ENCODE measurements around the gene KLRC4. TPM values are rescaled to one million over a fixed set of nuclear protein-coding genes. Genes with fewer than 3 reads are reported as not detected.
"Not testable (repeated sequence)": the region's sequence is repeated elsewhere in the genome, so short reads cannot be mapped to it uniquely, and the experiment has no call there.

The KLRC4 gene, protein sequence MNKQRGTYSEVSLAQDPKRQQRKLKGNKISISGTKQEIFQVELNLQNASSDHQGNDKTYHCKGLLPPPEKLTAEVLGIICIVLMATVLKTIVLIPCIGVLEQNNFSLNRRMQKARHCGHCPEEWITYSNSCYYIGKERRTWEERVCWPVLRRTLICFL
- not detected in 2 replicates for total RNA-seq

DNA sequence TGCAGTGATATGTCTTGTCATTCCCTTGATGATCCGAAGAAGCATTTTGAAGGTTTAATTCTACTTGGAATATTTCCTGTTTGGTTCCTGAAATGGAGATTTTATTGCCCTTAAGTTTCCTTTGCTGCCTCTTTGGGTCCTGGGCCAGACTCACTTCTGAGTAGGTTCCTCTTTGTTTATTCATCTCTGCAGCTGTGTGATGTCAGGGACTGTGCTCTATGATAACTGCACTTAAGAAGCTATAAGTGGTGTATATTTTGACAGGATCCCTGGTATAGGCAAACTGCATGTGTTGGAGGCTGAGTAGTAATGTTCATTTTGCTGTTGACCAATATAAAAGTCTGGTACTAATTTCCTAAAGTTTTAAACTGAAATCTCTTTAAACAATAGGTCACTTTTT, at the start of gene KLRC4:
KLRC4 (minus strand) TSS at position 366 of the 400 bp plus-strand sequence; CDS start at position 184, 182 bp downstream.
- intact Hi-C loops (cut with micrococcal nuclease), result no loop called here
- Mint-ChIP-seq H3K9me3 (no peaks in the 10 kb centered on the region), H3K36me3 (ENCODE audit: low read depth) (no peaks in the 10 kb centered on the region), H3K27me3 (peaks cover 21% of the 10 kb centered on the region), H3K27ac (no peak within 1 kb of the TSS), H3K4me1 (no peaks in the 10 kb centered on the region), H3K4me3 (no peak within 1 kb of the TSS)
- DNase-seq, result no peak

GRCh38 chr12:10457760-10458159, 48.2 kb upstream of the KLRC4 start:
- Mint-ChIP-seq H3K27me3 (peaks cover 3% of the 10 kb centered on the region), H3K36me3 (ENCODE audit: low read depth) (no peaks in the 10 kb centered on the region), H3K27ac (no peak overlapping the region), H3K9me3 (peaks cover 33% of the 10 kb centered on the region), H3K4me3 (no peak overlapping the region), H3K4me1 (no peaks in the 10 kb centered on the region)
- DNase-seq, result no peak
- intact Hi-C loops (cut with micrococcal nuclease), result no loop called here

DNA sequence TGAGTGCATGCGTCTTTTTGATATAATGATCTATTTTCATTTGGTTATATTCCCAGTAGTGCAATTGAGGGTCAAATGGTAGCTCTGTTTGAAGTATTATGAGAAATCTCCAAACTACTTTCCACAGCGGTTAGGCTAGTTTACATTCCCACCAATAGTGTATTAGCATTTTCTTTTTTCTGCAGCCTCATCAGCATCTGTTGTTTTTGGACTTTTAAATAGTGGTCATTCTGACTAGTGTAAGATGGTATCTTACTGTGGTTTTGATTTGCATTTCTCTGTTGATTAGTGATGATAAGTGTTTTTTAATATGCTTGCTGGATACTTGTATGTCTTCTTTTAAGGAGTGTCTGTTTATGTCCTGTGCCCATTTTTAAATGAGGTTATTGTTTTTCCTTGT, 47.3 kb upstream of the KLRC4 start:
- H3K36me3 Mint-ChIP-seq (ENCODE audit: low read depth), result no peaks in the 10 kb centered on the region

DNA sequence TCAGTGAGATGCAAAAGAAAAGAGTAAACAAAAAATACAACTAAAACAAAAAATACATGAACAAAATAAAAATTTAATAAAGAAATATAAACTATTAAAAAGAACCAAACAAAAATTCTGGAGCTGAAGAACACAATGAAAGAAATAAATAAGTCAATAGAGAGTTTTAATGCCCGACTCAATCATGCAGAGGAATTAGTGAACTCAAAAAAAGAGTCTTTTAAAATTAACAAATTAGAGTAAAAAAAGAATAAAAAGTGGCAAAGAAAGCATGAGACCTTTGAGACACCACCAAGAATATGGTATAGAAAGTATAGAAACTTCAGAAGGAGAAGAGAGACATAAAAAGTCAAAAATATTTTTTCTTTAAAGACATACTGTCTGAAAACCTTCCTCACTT, 46.2 kb upstream of the KLRC4 start:
- no peak overlapping the region for H3K4me3 Mint-ChIP-seq
- H3K27ac Mint-ChIP-seq, result no peak overlapping the region
- H3K27me3 Mint-ChIP-seq, result peaks cover 2% of the 10 kb centered on the region
- peaks cover 21% of the 10 kb centered on the region for H3K9me3 Mint-ChIP-seq
- H3K36me3 Mint-ChIP-seq (ENCODE audit: low read depth), result no peaks in the 10 kb centered on the region
- DNase-seq, result no peak
- intact Hi-C loops (cut with micrococcal nuclease), result no loop called here
- H3K4me1 Mint-ChIP-seq, result no peaks in the 10 kb centered on the region

More for the DNA sequence above, 47.3 kb upstream of the KLRC4 start:
- Mint-ChIP-seq H3K4me3 (no peak overlapping the region), H3K4me1 (no peaks in the 10 kb centered on the region), H3K27me3 (peaks cover 2% of the 10 kb centered on the region), H3K27ac (no peak overlapping the region), H3K9me3 (peaks cover 24% of the 10 kb centered on the region)
- intact Hi-C loops (cut with micrococcal nuclease), result no loop called here
- DNase-seq, result no peak

DNA sequence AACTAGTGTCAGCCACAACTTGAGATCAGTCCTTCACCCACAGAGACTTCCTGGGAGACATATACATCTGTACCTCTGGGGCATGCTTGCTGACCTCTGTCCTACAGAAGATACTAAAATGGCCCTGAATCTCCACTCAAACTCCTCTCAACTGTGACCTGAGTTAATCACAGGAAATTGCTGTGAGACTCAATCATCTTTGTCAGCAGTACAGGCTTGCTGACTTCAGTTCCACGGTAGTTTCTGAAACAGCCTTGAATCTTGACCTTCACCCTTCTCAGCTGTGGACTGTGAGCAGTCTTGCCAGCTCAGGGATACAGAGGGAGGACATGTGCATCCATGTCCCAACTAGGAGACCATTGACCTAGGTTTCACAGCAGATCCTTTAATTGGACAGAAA, 45.0 kb upstream of the KLRC4 start:
- DNase-seq, result no peak
- Mint-ChIP-seq H3K36me3 (ENCODE audit: low read depth) (no peaks in the 10 kb centered on the region), H3K27me3 (no peaks in the 10 kb centered on the region), H3K27ac (no peak overlapping the region), H3K4me1 (no peaks in the 10 kb centered on the region), H3K9me3 (peaks cover 17% of the 10 kb centered on the region), H3K4me3 (no peak overlapping the region)
- intact Hi-C loops (cut with micrococcal nuclease), result no loop called here

DNA sequence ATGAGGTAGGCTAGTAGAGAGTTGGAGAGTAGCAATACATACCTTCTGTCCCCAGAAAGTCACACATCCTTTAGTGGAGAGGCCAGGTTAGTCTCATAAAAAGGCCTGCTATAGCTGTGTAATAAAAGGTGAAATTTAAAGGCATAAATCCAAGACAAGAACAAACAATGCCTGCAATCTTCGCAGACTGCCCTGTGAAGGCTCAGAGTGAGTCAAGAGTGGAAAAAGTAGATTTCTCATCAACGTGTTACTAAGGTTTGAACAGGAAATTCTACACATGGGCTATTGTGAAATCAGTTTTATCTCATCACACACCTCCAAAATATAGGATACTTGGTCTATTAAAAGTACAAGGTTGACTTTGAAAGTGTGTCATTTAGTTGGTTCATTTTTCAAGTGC, 43.6 kb upstream of the KLRC4 start, which contains the start of gene KLRC1:
KLRC1 (minus strand) TSS at position 222 of the 400 bp plus-strand sequence. CDS start 2,221 bp downstream, outside the sequence.
- H3K27me3 Mint-ChIP-seq, result no peaks in the 10 kb centered on the region

GRCh38 chr12:10448236-10448635, 38.7 kb upstream of the KLRC4 start:
- Mint-ChIP-seq H3K9me3 (no peaks in the 10 kb centered on the region), H3K27me3 (no peaks in the 10 kb centered on the region), H3K4me3 (no peak overlapping the region), H3K36me3 (ENCODE audit: low read depth) (no peaks in the 10 kb centered on the region), H3K27ac (no peak overlapping the region), H3K4me1 (no peaks in the 10 kb centered on the region)
- no peak for DNase-seq
- intact Hi-C loops (cut with micrococcal nuclease), result no loop called here

More for the DNA sequence above, 43.6 kb upstream of the KLRC4 start, which contains the start of gene KLRC1:
- Mint-ChIP-seq H3K4me1 (no peaks in the 10 kb centered on the region), H3K27ac (no peak within 1 kb of the TSS), H3K9me3 (peaks cover 17% of the 10 kb centered on the region), H3K36me3 (ENCODE audit: low read depth) (no peaks in the 10 kb centered on the region), H3K4me3 (no peak within 1 kb of the TSS)
- DNase-seq, result no peak
- intact Hi-C loops (cut with micrococcal nuclease), result no loop called here

GRCh38 chr12:10446052-10446451, 36.5 kb upstream of the KLRC4 start:
- DNase-seq; H3K36me3 Mint-ChIP-seq (ENCODE audit: low read depth); intact Hi-C loops (cut with micrococcal nuclease); H3K4me3 Mint-ChIP-seq; H3K4me1 Mint-ChIP-seq; H3K9me3 Mint-ChIP-seq; H3K27me3 Mint-ChIP-seq; H3K27ac Mint-ChIP-seq: not testable (repeated sequence)

DNA sequence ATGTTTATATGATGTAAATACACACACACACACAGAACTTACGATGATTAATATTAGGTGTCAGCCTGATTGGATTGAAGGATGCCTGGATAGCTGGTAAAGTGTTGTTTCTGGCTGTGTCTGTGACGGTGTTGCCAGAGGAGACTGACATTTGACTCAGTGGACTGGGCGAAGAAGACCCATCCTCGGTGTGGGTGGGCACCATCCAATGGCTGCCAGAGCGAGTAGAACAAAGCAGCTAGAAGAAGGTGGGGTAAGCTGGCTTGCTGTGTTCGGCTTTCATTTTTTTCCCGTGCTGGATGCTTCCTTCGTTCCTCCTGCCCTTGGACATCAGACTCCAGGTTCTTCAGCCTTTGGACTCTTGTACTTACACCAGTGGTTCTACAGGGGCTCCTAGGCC, 31.6 kb upstream of the KLRC4 start:
- H3K9me3 Mint-ChIP-seq; intact Hi-C loops (cut with micrococcal nuclease); H3K4me3 Mint-ChIP-seq: not testable (repeated sequence)

DNA sequence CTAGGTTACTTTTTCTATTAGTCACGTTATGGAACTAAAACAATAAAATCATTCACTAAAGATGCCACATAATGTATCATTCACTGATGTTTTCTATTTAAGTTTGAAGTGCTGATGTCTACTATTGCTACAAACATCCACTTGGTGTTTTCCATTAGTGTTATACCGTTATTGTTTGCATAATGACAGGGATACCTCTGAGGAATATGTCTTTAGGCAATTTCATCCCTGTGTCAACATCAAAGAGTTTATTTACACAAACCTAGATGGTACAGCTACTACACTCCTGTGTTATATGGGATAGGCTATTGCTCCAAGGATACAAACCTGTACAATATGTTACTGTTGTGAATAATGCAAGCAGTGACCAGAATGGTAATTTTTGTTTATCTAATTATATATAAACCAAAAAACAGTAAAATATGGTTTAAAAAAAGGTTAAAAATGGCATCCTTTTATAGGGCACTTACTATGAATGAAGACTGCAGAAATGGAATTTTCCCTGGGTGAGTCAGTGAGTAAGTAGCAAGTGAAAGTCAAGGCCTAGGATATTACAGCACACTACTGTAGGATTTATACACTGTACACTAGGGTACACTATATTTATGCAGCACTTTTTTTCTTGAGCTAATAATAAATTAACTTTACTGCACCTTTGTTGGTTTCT, 30.2 kb upstream of the KLRC4 start:
- H3K9me3 Mint-ChIP-seq; DNase-seq; H3K27ac Mint-ChIP-seq; H3K27me3 Mint-ChIP-seq; H3K4me3 Mint-ChIP-seq; H3K4me1 Mint-ChIP-seq; H3K36me3 Mint-ChIP-seq (ENCODE audit: low read depth); intact Hi-C loops (cut with micrococcal nuclease): not testable (repeated sequence)

More for the DNA sequence above, 31.6 kb upstream of the KLRC4 start:
- H3K27ac Mint-ChIP-seq; H3K4me1 Mint-ChIP-seq; DNase-seq; H3K27me3 Mint-ChIP-seq; H3K36me3 Mint-ChIP-seq (ENCODE audit: low read depth): not testable (repeated sequence)

DNA sequence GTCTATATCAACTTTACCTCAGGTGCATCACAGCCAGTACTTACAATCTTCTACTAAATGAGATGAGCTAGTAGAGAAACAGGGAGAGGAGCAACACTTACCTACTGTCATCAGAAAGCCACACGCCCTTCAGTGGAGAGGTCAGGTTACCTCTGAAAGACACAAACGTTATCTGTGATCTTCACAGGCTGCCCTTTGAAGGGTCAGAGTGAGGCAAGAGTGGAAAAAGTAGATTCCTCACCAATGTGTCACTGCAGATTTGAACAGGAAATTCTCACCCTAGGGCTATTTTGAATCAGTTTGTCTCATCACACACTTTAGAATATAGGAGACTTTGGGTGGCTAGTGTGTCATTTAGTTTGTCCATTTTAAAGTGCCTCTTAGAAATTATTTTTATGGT, 28.0 kb upstream of the KLRC4 start:
- H3K4me3 Mint-ChIP-seq; H3K27ac Mint-ChIP-seq; DNase-seq; H3K9me3 Mint-ChIP-seq; H3K36me3 Mint-ChIP-seq (ENCODE audit: low read depth); H3K27me3 Mint-ChIP-seq; intact Hi-C loops (cut with micrococcal nuclease); H3K4me1 Mint-ChIP-seq: not testable (repeated sequence)

DNA sequence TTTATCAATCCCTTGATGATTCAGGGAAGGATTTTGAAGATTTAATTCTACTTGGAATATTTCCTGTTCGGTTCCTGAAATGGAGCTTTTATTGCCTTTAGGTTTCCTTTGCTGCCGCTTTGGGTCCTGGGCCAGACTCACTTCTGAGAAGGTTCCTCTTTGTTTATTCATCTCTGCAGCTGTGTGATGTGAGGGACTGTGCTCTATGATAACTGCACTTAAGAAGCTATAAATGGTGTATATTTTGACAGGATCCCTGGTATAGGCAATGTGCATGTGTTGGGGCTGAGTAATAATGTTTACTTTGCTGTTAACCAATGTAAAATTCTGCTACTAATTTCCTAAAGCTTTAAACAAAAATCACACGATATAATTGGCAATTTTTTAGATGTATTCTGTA, 26.3 kb upstream of the KLRC4 start, which contains the start of gene KLRC2:
KLRC2 (minus strand) TSS at position 195 of the 400 bp plus-strand sequence; CDS start at position 171, 24 bp downstream.
- DNase-seq; H3K4me3 Mint-ChIP-seq; H3K4me1 Mint-ChIP-seq; H3K36me3 Mint-ChIP-seq (ENCODE audit: low read depth); H3K27ac Mint-ChIP-seq; H3K27me3 Mint-ChIP-seq; intact Hi-C loops (cut with micrococcal nuclease); H3K9me3 Mint-ChIP-seq: not testable (repeated sequence)

- intact Hi-C loops (cut with micrococcal nuclease); H3K36me3 Mint-ChIP-seq (ENCODE audit: low read depth); DNase-seq; H3K27ac Mint-ChIP-seq; H3K4me3 Mint-ChIP-seq; H3K27me3 Mint-ChIP-seq; H3K4me1 Mint-ChIP-seq; H3K9me3 Mint-ChIP-seq: not testable (repeated sequence)
Observed at GRCh38 chr12:10430623-10431022, 21.1 kb upstream of the KLRC4 start.

GRCh38 chr12:10425938-10426337, 16.4 kb upstream of the KLRC4 start:
- H3K27ac Mint-ChIP-seq; H3K9me3 Mint-ChIP-seq; H3K4me3 Mint-ChIP-seq; H3K36me3 Mint-ChIP-seq (ENCODE audit: low read depth); H3K27me3 Mint-ChIP-seq; DNase-seq; H3K4me1 Mint-ChIP-seq; intact Hi-C loops (cut with micrococcal nuclease): not testable (repeated sequence)
